Transverse colon (tissue), 4 donors: ENCODE measurements around the gene SLAMF8.

Experiments used
- CTCF ChIP-seq, 5 experiments: fragments of 200-600 bp in 3 of 5; fragments of 450-650 bp in 2 of 5; sonication (generic) in 3 of 5; IDR thresholded peaks; 1 replicate in 2 of 5; 2 replicates in 3 of 5; pipeline ENCODE4 v1.5.1; 2016 to 2017; ENCODE audit warnings: antibody characterized with exemption in 5 of 5, inconsistent platforms in 3 of 5, mild to moderate bottlenecking in 2 of 5, moderate library complexity in 1 of 5
- EP300 ChIP-seq: sonication (generic); formaldehyde crosslinking; IDR thresholded peaks from one replicate; pipeline ENCODE4 v1.6.1; 2017; ENCODE audit warnings: antibody characterized with exemption, low read depth
- POLR2A ChIP-seq: fragments of 450-650 bp; IDR thresholded peaks from one replicate; pipeline ENCODE4 v1.6.1; 2016; ENCODE audit warnings: antibody characterized with exemption, mild to moderate bottlenecking, moderate library complexity
- POLR2AphosphoS5 ChIP-seq, 3 donors: sonication (generic); formaldehyde crosslinking; IDR thresholded peaks; one replicate each; pipeline ENCODE4 v1.6.1; 2016; ENCODE audit warnings: antibody characterized with exemption in 3 of 3

- TF ChIP-seq CTCF (IDR thresholded peaks at IDR 0.05): no peak
- TF ChIP-seq POLR2A: no peak
- no peak for TF ChIP-seq EP300
- no peak for TF ChIP-seq POLR2AphosphoS5 (IDR thresholded peaks at IDR 0.05)
These were observed 35.6 kb upstream of the SLAMF8 start for GRCh38 chr1:159791031-159791430.
